ENCODE results near the gene HS6ST2.
A peak's percentile ranks its signal among the peaks of the same experiment; 100 is the strongest.

Gene HS6ST2

GRCh38 chrX:132714913-132715312 is 243.5 kb downstream of the HS6ST2 start:
- no peak overlapping the region for H3K4me2 ChIP-seq (ENCODE audit: low read length)
- no peak overlapping the region for H3K27ac ChIP-seq (ENCODE audit: low read depth, low read length)
- H3K79me1 ChIP-seq (ENCODE audit: low read length) = no peaks in the 10 kb centered on the region
- H2AK5ac ChIP-seq (ENCODE audit: low read length) = no peak overlapping the region
- no peak for DNase-seq
- no peaks in the 10 kb centered on the region for H3K4me1 ChIP-seq (ENCODE audit: control insufficient read depth, low read depth, low read length)
- no peak overlapping the region for H4K5ac ChIP-seq (ENCODE audit: low read length)
- no peak overlapping the region for H3K4me3 ChIP-seq (ENCODE audit: low read length)
- no peak overlapping the region for H2BK15ac ChIP-seq (replicated peaks; ENCODE audit: low read depth)
- no peak overlapping the region for H2BK120ac ChIP-seq (ENCODE audit: low read depth, low read length)
- no peak overlapping the region for H3K56ac ChIP-seq (ENCODE audit: low read length)
- H3K9ac ChIP-seq (ENCODE audit: low read length) = no peak overlapping the region
- H3K18ac ChIP-seq (ENCODE audit: low read length) = no peak overlapping the region
- no peaks in the 10 kb centered on the region for H3K27me3 ChIP-seq (ENCODE audit: insufficient read depth, low read length, poor library complexity)
- no peak overlapping the region for H2BK5ac ChIP-seq (ENCODE audit: low read length)
- no CpG with 5 or more reads among the region's 5 CpGs for WGBS (ENCODE audit: extremely low coverage, insufficient coverage, low lambda C conversion rate)
- no peak overlapping the region for H3K4ac ChIP-seq (ENCODE audit: low read depth, low read length)
- no peaks in the 10 kb centered on the region for H3K79me2 ChIP-seq (ENCODE audit: control insufficient read depth, insufficient read depth, low read length)
- H4K8ac ChIP-seq (ENCODE audit: low read depth, low read length) = no peak overlapping the region
- no peak overlapping the region for H3K23ac ChIP-seq (ENCODE audit: low read length)
- no peaks in the 10 kb centered on the region for H3K36me3 ChIP-seq (ENCODE audit: control insufficient read depth, insufficient read depth, low read length)

DNA sequence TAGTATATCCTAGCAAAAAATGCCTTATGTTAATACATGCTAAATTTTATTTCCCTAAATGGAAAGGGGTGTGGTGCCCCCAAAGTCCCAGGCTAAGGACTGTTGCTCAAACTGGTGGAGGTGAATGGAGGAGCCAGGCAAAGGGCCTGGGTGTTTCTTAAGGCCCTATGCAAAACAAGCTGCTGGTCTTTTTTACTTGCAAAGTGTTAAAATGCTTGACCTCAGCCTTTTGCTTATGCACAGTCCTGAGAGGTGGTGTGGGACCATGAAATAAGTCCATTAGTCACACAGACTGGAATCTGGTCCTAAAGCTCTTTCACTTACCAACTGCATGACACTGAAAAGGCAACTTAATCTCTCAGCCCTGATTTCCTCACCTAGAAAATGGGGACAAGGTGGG is 246.1 kb downstream of the HS6ST2 start:
- H3K4me2 ChIP-seq (ENCODE audit: low read length) = no peak overlapping the region
- DNase-seq = no peak
- no peaks in the 10 kb centered on the region for H3K79me1 ChIP-seq (ENCODE audit: low read length)
- no peak overlapping the region for H3K56ac ChIP-seq (ENCODE audit: low read length)
- H3K79me2 ChIP-seq (ENCODE audit: control insufficient read depth, insufficient read depth, low read length) = no peaks in the 10 kb centered on the region
- H2BK15ac ChIP-seq (replicated peaks; ENCODE audit: low read depth) = no peak overlapping the region
- H2AK5ac ChIP-seq (ENCODE audit: low read length) = no peak overlapping the region
- no peak overlapping the region for H3K18ac ChIP-seq (ENCODE audit: low read length)
- H3K4me3 ChIP-seq (ENCODE audit: low read length) = no peak overlapping the region
- H3K4me1 ChIP-seq (ENCODE audit: control insufficient read depth, low read depth, low read length) = no peaks in the 10 kb centered on the region
- no peak overlapping the region for H2BK5ac ChIP-seq (ENCODE audit: low read length)
- H4K8ac ChIP-seq (ENCODE audit: low read depth, low read length) = no peak overlapping the region
- no peak overlapping the region for H3K4ac ChIP-seq (ENCODE audit: low read depth, low read length)
- no peak overlapping the region for H4K5ac ChIP-seq (ENCODE audit: low read length)
- no peak overlapping the region for H3K27ac ChIP-seq (ENCODE audit: low read depth, low read length)
- H3K23ac ChIP-seq (ENCODE audit: low read length) = no peak overlapping the region
- H2BK120ac ChIP-seq (ENCODE audit: low read depth, low read length) = no peak overlapping the region
- H3K27me3 ChIP-seq (ENCODE audit: insufficient read depth, low read length, poor library complexity) = no peaks in the 10 kb centered on the region
- no peak overlapping the region for H3K9ac ChIP-seq (ENCODE audit: low read length)
- no peaks in the 10 kb centered on the region for H3K36me3 ChIP-seq (ENCODE audit: control insufficient read depth, insufficient read depth, low read length)

DNA sequence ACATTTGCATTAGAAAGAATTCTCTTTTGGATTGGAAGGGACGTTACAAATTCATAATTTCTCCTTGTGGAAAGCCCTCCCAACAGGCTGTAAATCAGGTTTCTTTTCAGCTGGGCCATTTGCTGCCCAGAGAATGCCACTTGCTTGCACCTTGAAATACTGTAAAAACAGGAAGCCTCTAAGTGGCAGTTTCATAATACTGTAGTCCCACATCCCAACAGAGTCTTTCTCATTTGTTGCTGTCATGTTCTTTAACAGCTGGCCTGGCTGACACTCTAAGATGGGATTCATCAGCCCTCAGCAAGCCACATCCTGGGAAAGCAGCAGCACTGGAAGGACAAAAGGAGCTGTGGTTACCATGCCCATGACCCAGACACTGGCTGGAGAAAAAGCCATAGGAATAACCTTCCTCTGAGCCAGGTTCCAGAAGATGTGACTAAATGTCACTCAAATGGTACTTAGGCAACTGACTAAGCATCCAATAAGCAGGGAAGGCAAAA is 247.7 kb downstream of the HS6ST2 start:
- Histone ChIP-seq H3K23ac (ENCODE audit: low read length) (no peak overlapping the region), H3K4me3 (ENCODE audit: low read length) (no peak overlapping the region), H4K5ac (ENCODE audit: low read length) (no peak overlapping the region), H3K36me3 (ENCODE audit: control insufficient read depth, insufficient read depth, low read length) (no peaks in the 10 kb centered on the region), H3K4me2 (ENCODE audit: low read length) (no peak overlapping the region), H3K56ac (ENCODE audit: low read length) (no peak overlapping the region), H3K79me2 (ENCODE audit: control insufficient read depth, insufficient read depth, low read length) (no peaks in the 10 kb centered on the region), H3K27ac (ENCODE audit: low read depth, low read length) (no peak overlapping the region), H2AK5ac (ENCODE audit: low read length) (no peak overlapping the region), H4K8ac (ENCODE audit: low read depth, low read length) (no peak overlapping the region), H3K4me1 (ENCODE audit: control insufficient read depth, low read depth, low read length) (no peaks in the 10 kb centered on the region), H3K9ac (ENCODE audit: low read length) (no peak overlapping the region), H2BK15ac (replicated peaks; ENCODE audit: low read depth) (no peak overlapping the region), H2BK120ac (ENCODE audit: low read depth, low read length) (no peak overlapping the region), H3K79me1 (ENCODE audit: low read length) (no peaks in the 10 kb centered on the region), H3K18ac (ENCODE audit: low read length) (no peak overlapping the region), H2BK5ac (ENCODE audit: low read length) (no peak overlapping the region), H3K27me3 (ENCODE audit: insufficient read depth, low read length, poor library complexity) (no peaks in the 10 kb centered on the region), H3K4ac (ENCODE audit: low read depth, low read length) (no peak overlapping the region)
- no CpG with 5 or more reads among the region's 1 CpG for WGBS (ENCODE audit: extremely low coverage, insufficient coverage, low lambda C conversion rate)
- DNase-seq = no peak

DNA sequence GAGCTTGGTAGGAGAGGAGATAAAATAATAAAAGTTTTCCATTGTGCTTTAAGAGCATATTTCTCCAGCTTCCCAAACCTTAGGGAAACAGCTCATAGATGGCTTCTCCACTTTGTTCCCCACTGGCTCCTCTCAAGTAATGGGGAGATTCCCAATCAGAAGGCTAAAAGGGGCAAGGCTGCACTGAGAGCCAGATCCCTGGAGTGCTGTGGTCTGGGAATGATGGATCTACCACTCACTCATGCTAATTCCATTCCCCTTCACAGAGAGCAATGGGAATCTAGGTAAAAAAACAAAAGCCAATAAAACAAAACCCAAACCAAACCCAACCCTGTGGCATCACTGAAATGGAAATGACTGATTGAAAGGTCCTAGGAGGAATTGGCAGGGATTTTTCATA is 249.9 kb downstream of the HS6ST2 start:
- Histone ChIP-seq H3K79me1 (ENCODE audit: low read length) (no peaks in the 10 kb centered on the region), H3K4me2 (ENCODE audit: low read length) (no peak overlapping the region), H2AK5ac (ENCODE audit: low read length) (no peak overlapping the region), H4K8ac (ENCODE audit: low read depth, low read length) (no peak overlapping the region), H2BK5ac (ENCODE audit: low read length) (no peak overlapping the region), H3K4ac (ENCODE audit: low read depth, low read length) (no peak overlapping the region), H3K79me2 (ENCODE audit: control insufficient read depth, insufficient read depth, low read length) (no peaks in the 10 kb centered on the region), H3K23ac (ENCODE audit: low read length) (no peak overlapping the region), H2BK120ac (ENCODE audit: low read depth, low read length) (no peak overlapping the region), H4K5ac (ENCODE audit: low read length) (no peak overlapping the region), H3K27me3 (ENCODE audit: insufficient read depth, low read length, poor library complexity) (no peaks in the 10 kb centered on the region), H3K27ac (ENCODE audit: low read depth, low read length) (no peak overlapping the region), H2BK15ac (replicated peaks; ENCODE audit: low read depth) (no peak overlapping the region), H3K4me3 (ENCODE audit: low read length) (no peak overlapping the region), H3K36me3 (ENCODE audit: control insufficient read depth, insufficient read depth, low read length) (no peaks in the 10 kb centered on the region), H3K56ac (ENCODE audit: low read length) (no peak overlapping the region), H3K4me1 (ENCODE audit: control insufficient read depth, low read depth, low read length) (no peaks in the 10 kb centered on the region), H3K18ac (ENCODE audit: low read length) (no peak overlapping the region), H3K9ac (ENCODE audit: low read length) (no peak overlapping the region)
- DNase-seq = no peak

DNA sequence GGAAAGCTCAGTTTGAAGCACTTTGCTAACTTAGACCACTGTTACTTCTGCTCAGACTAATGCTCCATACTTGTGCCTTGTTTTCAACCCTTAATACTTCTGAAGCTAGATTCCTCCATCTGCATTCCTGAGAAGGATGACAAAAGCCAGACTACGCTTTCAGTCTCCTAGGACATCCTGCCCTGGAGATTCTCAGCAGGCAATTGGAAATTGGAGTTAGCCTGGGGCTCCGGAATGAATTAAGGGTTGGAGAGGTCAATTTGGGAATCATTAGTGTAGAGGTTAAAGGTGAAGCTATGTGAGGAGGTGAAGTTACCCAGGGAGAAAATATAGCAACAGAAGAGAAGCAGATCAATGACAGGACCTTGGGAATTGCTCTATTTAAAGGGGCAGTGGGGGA is 253.7 kb downstream of the HS6ST2 start:
- no peaks in the 10 kb centered on the region for H3K79me1 ChIP-seq (ENCODE audit: low read length)
- H4K8ac ChIP-seq (ENCODE audit: low read depth, low read length) = no peak overlapping the region
- no peak overlapping the region for H3K4me3 ChIP-seq (ENCODE audit: low read length)
- H2BK5ac ChIP-seq (ENCODE audit: low read length) = no peak overlapping the region
- H2BK120ac ChIP-seq (ENCODE audit: low read depth, low read length) = no peak overlapping the region
- H3K4me2 ChIP-seq (ENCODE audit: low read length) = no peak overlapping the region
- no peak overlapping the region for H3K9ac ChIP-seq (ENCODE audit: low read length)
- no CpG with 5 or more reads among the region's 2 CpGs for WGBS (ENCODE audit: extremely low coverage, insufficient coverage, low lambda C conversion rate)
- no peak overlapping the region for H4K5ac ChIP-seq (ENCODE audit: low read length)
- no peak overlapping the region for H3K23ac ChIP-seq (ENCODE audit: low read length)
- no peak overlapping the region for H2BK15ac ChIP-seq (replicated peaks; ENCODE audit: low read depth)
- H3K4ac ChIP-seq (ENCODE audit: low read depth, low read length) = no peak overlapping the region
- no peaks in the 10 kb centered on the region for H3K79me2 ChIP-seq (ENCODE audit: control insufficient read depth, insufficient read depth, low read length)
- no peak overlapping the region for H2AK5ac ChIP-seq (ENCODE audit: low read length)
- H3K4me1 ChIP-seq (ENCODE audit: control insufficient read depth, low read depth, low read length) = no peaks in the 10 kb centered on the region
- no peaks in the 10 kb centered on the region for H3K36me3 ChIP-seq (ENCODE audit: control insufficient read depth, insufficient read depth, low read length)
- H3K27ac ChIP-seq (ENCODE audit: low read depth, low read length) = no peak overlapping the region
- H3K18ac ChIP-seq (ENCODE audit: low read length) = no peak overlapping the region
- H3K27me3 ChIP-seq (ENCODE audit: insufficient read depth, low read length, poor library complexity) = no peaks in the 10 kb centered on the region
- DNase-seq = peak; percentile 52
- no peak overlapping the region for H3K56ac ChIP-seq (ENCODE audit: low read length)

GRCh38 chrX:132694382-132694781 is 264.0 kb downstream of the HS6ST2 start:
- Histone ChIP-seq H2BK120ac (ENCODE audit: low read depth, low read length) (no peak overlapping the region), H3K9ac (ENCODE audit: low read length) (no peak overlapping the region), H3K27ac (ENCODE audit: low read depth, low read length) (no peak overlapping the region), H3K4me2 (ENCODE audit: low read length) (no peak overlapping the region), H2BK5ac (ENCODE audit: low read length) (no peak overlapping the region), H3K56ac (ENCODE audit: low read length) (no peak overlapping the region), H4K5ac (ENCODE audit: low read length) (no peak overlapping the region), H2AK5ac (ENCODE audit: low read length) (no peak overlapping the region), H3K27me3 (ENCODE audit: insufficient read depth, low read length, poor library complexity) (no peaks in the 10 kb centered on the region), H2BK15ac (replicated peaks; ENCODE audit: low read depth) (no peak overlapping the region), H3K36me3 (ENCODE audit: control insufficient read depth, insufficient read depth, low read length) (no peaks in the 10 kb centered on the region), H3K4me3 (ENCODE audit: low read length) (no peak overlapping the region), H4K8ac (ENCODE audit: low read depth, low read length) (no peak overlapping the region), H3K79me1 (ENCODE audit: low read length) (no peaks in the 10 kb centered on the region), H3K4ac (ENCODE audit: low read depth, low read length) (no peak overlapping the region), H3K18ac (ENCODE audit: low read length) (no peak overlapping the region), H3K79me2 (ENCODE audit: control insufficient read depth, insufficient read depth, low read length) (no peaks in the 10 kb centered on the region), H3K23ac (ENCODE audit: low read length) (no peak overlapping the region), H3K4me1 (ENCODE audit: control insufficient read depth, low read depth, low read length) (peaks cover 5% of the 10 kb centered on the region)
- WGBS (ENCODE audit: extremely low coverage, insufficient coverage, low lambda C conversion rate) = no CpG with 5 or more reads among the region's 3 CpGs
- peak; percentile 14 for DNase-seq
